Spleen (tissue), 11 donors: Measurements from ENCODE around the gene MAST4. TPM values are rescaled to one million over a fixed set of nuclear protein-coding genes. Genes with fewer than 3 reads are reported as not detected.

ENCODE experiments used
- DNase-seq: peaks from one replicate; pipeline ENCODE4 v3.0.0-alpha.2; 2020
- H3K27ac ChIP-seq, 8 donors: fragments of 200-600 bp; sonication (generic) in 7 of 8; 1 replicate in 4 of 8; 2 replicates in 4 of 8; pipeline versions ENCODE4 v1.5.0 to v1.8.0; 2016 to 2021; ENCODE audit warnings: inconsistent platforms in 4 of 8, mild to moderate bottlenecking in 4 of 8, moderate library complexity in 1 of 8
- H3K27me3 ChIP-seq, 7 donors: fragments of 200-600 bp; sonication (generic) in 6 of 7; replicated peaks in 1 of 7; 1 replicate in 4 of 7; 2 replicates in 3 of 7; pipeline versions ENCODE4 v1.5.0 to v1.8.0; 2016 to 2021; ENCODE audit warnings: inconsistent platforms in 3 of 7, mild to moderate bottlenecking in 1 of 7
- H3K36me3 ChIP-seq, 6 donors: fragments of 200-600 bp; sonication (generic) in 5 of 6; 1 replicate in 4 of 6; 2 replicates in 2 of 6; pipeline versions ENCODE4 v1.5.0 to v1.8.0; 2016 to 2021; ENCODE audit warnings: inconsistent platforms in 2 of 6
- H3K4me1 ChIP-seq, 6 donors: fragments of 200-600 bp; sonication (generic) in 5 of 6; 1 replicate in 3 of 6; 2 replicates in 3 of 6; pipeline versions ENCODE4 v1.5.0 to v1.8.0; 2016 to 2021; ENCODE audit warnings: inconsistent platforms in 3 of 6
- H3K4me3 ChIP-seq, 8 donors: fragments of 200-600 bp; sonication (generic) in 7 of 8; 1 replicate in 4 of 8; 2 replicates in 4 of 8; pipeline versions ENCODE4 v1.5.0 to v1.8.0; 2016 to 2021; ENCODE audit warnings: inconsistent platforms in 4 of 8, mild to moderate bottlenecking in 4 of 8, moderate library complexity in 2 of 8
- H3K9me3 ChIP-seq, 8 donors: fragments of 200-600 bp; sonication (generic) in 7 of 8; 1 replicate in 4 of 8; 2 replicates in 4 of 8; pipeline versions ENCODE4 v1.5.0 to v1.8.0; 2016 to 2021; ENCODE audit warnings: inconsistent platforms in 4 of 8
- POLR2A ChIP-seq, 3 donors: fragments of 450-650 bp; IDR thresholded peaks; one replicate each; pipeline ENCODE4 v1.5.1; 2017; ENCODE audit warnings: antibody characterized with exemption in 3 of 3, mild to moderate bottlenecking in 1 of 3
- POLR2AphosphoS5 ChIP-seq, 3 donors: sonication (generic); formaldehyde crosslinking; IDR thresholded peaks; one replicate each; pipeline ENCODE4 v1.5.1; 2017; ENCODE audit warnings: antibody characterized with exemption in 3 of 3
- WGBS, 5 donors: extraction: QIAGEN DNeasy Blood & Tissue Kit in 3 of 5; methylation state at CpG; one replicate each; pipeline versions ENCODE4 v1.1.5 to v1.1.7; 2013 to 2018; 5-methylcytosine and 5-hydroxymethylcytosine counted together
- intact Hi-C: fragments of 100-400 bp; cut with DNase I; formaldehyde crosslinking; loops from one replicate; pipeline ENCODE4 v1.15.0; 2023; ENCODE audit warnings: low total_unique reads
- polyA plus RNA-seq, 3 donors: library from polyadenylated mRNA; stranded (reverse); fragments of 200-250 nt; gene quantifications; one replicate each; pipeline ENCODE4 v1.2.1, GENCODE V29; 2013
- total RNA-seq, 7 donors: library from RNA; depleted of rRNA in 3 of 7; stranded (reverse); fragments of >200 nt in 3 of 7; fragmentation: NEBNext Ultra II Directional in 4 of 7; extraction: Animal tissue kit (Norgen Biotek cat#: 25700) in 4 of 7; gene quantifications; one replicate each; pipeline versions ENCODE4 v1.1.0 to v1.2.1, GENCODE V29; 2016 to 2021
- TF ChIP-seq, protein P1 (sequence below), 11 experiments: fragments of 200-600 bp in 7 of 11; fragments of 450-650 bp in 4 of 11; sonication (generic) in 4 of 11; IDR thresholded peaks in 8 of 11; conservative IDR thresholded peaks in 3 of 11; 1 replicate in 7 of 11; 2 replicates in 4 of 11; pipeline versions ENCODE4 v1.4.0 to v1.8.0; 2016 to 2021; ENCODE audit warnings: antibody characterized with exemption in 11 of 11, inconsistent platforms in 4 of 11, mild to moderate bottlenecking in 1 of 11
- donor health status: healthy with polysubstance abuse.
- donor health status: DM: no; HTN: no; CAD: no; lungs with moderate emphysema.
- donor health status: DM: no; HTN: no; CAD: no.
- donor health status: Bipolar disorder and iron deficiency.
- donor health status: healthy.
- donor health status: DM: no; HTN: no; CAD: no.
- donor health status: DM: yes; HTN: yes; CAD: no.

The MAST4 gene
- total and polyA plus RNA-seq, 10 donors, result 2.5 to 43.7 (median 25.4) TPM

- TF ChIP-seq, protein P1, sequence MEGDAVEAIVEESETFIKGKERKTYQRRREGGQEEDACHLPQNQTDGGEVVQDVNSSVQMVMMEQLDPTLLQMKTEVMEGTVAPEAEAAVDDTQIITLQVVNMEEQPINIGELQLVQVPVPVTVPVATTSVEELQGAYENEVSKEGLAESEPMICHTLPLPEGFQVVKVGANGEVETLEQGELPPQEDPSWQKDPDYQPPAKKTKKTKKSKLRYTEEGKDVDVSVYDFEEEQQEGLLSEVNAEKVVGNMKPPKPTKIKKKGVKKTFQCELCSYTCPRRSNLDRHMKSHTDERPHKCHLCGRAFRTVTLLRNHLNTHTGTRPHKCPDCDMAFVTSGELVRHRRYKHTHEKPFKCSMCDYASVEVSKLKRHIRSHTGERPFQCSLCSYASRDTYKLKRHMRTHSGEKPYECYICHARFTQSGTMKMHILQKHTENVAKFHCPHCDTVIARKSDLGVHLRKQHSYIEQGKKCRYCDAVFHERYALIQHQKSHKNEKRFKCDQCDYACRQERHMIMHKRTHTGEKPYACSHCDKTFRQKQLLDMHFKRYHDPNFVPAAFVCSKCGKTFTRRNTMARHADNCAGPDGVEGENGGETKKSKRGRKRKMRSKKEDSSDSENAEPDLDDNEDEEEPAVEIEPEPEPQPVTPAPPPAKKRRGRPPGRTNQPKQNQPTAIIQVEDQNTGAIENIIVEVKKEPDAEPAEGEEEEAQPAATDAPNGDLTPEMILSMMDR (IDR thresholded peaks at IDR 0.05 in 8 of 11, conservative IDR thresholded peaks at IDR 0.05 in 3 of 11), result no peak
- TF ChIP-seq POLR2AphosphoS5 (IDR thresholded peaks at IDR 0.05), result no peak
- H3K27me3 ChIP-seq, result no peaks in the 10 kb centered on the region
- H3K4me3 ChIP-seq, result no peak overlapping the region
- no peaks in the 10 kb centered on the region for H3K36me3 ChIP-seq
- no peak for DNase-seq
- intact Hi-C loops, result no loop called here
- H3K27ac ChIP-seq, result no peak overlapping the region
- peaks cover 0 to 7% (median 0%) of the 10 kb centered on the region in 6 donors for H3K4me1 ChIP-seq
- H3K9me3 ChIP-seq, result no peaks in the 10 kb centered on the region
Observed at GRCh38 chr5:67021521-67021920, 425.3 kb downstream of the MAST4 start.

DNA sequence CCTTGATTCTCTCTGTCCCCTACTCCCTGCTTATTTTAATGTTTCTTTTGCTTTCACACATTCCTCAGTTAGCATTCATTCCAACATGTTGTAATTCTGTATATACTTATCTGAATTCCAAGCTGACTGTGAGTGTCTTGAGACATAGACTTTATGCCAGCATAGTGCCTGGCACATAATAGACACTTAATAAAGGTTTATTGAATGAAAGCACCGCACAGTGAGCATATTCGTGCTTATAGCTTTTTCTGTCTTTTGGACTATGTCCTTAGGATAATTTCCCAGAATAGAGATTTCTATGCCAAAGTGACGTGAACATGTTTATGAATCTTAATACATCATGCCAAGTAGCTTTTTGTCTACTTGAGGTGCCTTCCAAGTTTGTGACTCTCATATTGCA, 425.8 kb downstream of the MAST4 start:
- 93 to 97% (median 96%) methylated on average over 3 of the region's 3 CpGs for WGBS, 5 donors
- DNase-seq, result no peak
- Histone ChIP-seq H3K36me3 (no peaks in the 10 kb centered on the region), H3K4me3 (no peak overlapping the region), H3K27ac (no peak overlapping the region), H3K4me1 (peaks cover 0 to 3% (median 0%) of the 10 kb centered on the region in 6 donors), H3K9me3 (no peaks in the 10 kb centered on the region), H3K27me3 (no peaks in the 10 kb centered on the region)
- TF ChIP-seq, protein P1 (IDR thresholded peaks at IDR 0.05 in 8 of 11, conservative IDR thresholded peaks at IDR 0.05 in 3 of 11), result no peak
- no peak for TF ChIP-seq POLR2A (IDR thresholded peaks at IDR 0.05)
- TF ChIP-seq POLR2AphosphoS5 (IDR thresholded peaks at IDR 0.05), result no peak
- intact Hi-C loops, result no loop called here

DNA sequence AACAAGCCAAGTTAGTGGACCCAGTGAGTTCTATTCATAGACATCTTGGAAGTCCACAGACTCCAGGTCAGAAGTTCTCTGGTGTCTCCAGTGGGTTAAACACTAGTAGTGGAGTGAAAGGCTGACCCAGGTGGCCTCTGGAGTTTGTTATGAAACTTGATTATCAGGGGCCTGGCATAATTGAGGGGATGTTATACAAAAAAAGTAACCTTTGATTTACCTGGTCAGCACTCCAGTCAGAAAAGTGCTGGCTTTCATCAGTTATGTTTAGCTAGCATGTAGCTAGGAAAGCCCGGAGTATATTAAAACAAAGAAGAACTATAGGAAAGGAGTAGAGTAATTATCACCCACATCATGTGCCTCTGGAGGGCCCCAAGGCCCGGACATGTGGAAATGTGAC, 429.3 kb downstream of the MAST4 start:
- WGBS, 5 donors, result 69 to 93% (median 91%) methylated on average over 2 of the region's 2 CpGs
- no peaks in the 10 kb centered on the region for H3K9me3 ChIP-seq

GRCh38 chr5:67026278-67026677, 430.1 kb downstream of the MAST4 start:
- TF ChIP-seq POLR2AphosphoS5 (IDR thresholded peaks at IDR 0.05) (no peak), POLR2A (IDR thresholded peaks at IDR 0.05) (no peak)
- TF ChIP-seq, protein P1 (IDR thresholded peaks at IDR 0.05 in 8 of 11, conservative IDR thresholded peaks at IDR 0.05 in 3 of 11), result no peak
- H3K4me3 ChIP-seq, result no peak overlapping the region
- no peaks in the 10 kb centered on the region for H3K36me3 ChIP-seq
- H3K27me3 ChIP-seq, result no peaks in the 10 kb centered on the region
- intact Hi-C loops, result no loop called here
- H3K4me1 ChIP-seq, result peaks cover 0 to 13% (median 6%) of the 10 kb centered on the region in 6 donors
- WGBS, 5 donors, result 92 to 98% (median 97%) methylated on average over 1 of the region's 1 CpG
- H3K9me3 ChIP-seq, result no peaks in the 10 kb centered on the region
- DNase-seq, result no peak
- no peak overlapping the region for H3K27ac ChIP-seq

More for the DNA sequence above, 429.3 kb downstream of the MAST4 start:
- H3K27ac ChIP-seq, result no peak overlapping the region
- H3K4me1 ChIP-seq, result peaks cover 0 to 5% (median 0%) of the 10 kb centered on the region in 6 donors
- no peak for DNase-seq
- no peak overlapping the region for H3K4me3 ChIP-seq
- no peaks in the 10 kb centered on the region for H3K36me3 ChIP-seq
- H3K27me3 ChIP-seq, result no peaks in the 10 kb centered on the region
- TF ChIP-seq, protein P1 (IDR thresholded peaks at IDR 0.05 in 8 of 11, conservative IDR thresholded peaks at IDR 0.05 in 3 of 11), result no peak
- TF ChIP-seq POLR2A (IDR thresholded peaks at IDR 0.05) (no peak), POLR2AphosphoS5 (IDR thresholded peaks at IDR 0.05) (no peak)
- intact Hi-C loops, result no loop called here
